Keratinocyte (primary cell): ENCODE data around the gene ATP11A.

Experiments used
- EZH2 ChIP-seq: IDR thresholded peaks from one replicate; pipeline ENCODE4 v1.6.1; 2012; ENCODE audit warnings: inconsistent platforms, mild to moderate bottlenecking, low read length, moderate library complexity
- TF ChIP-seq, protein P1 (sequence below), 3 experiments: IDR thresholded peaks in 1 of 3; conservative IDR thresholded peaks in 1 of 3; optimal IDR thresholded peaks in 1 of 3; 2 replicates in 2 of 3; 3 replicates in 1 of 3; pipeline versions ENCODE3 to v1.5.1; 2011; ENCODE audit warnings: low read length in 3 of 3, mild to moderate bottlenecking in 3 of 3, moderate library complexity in 2 of 3, control low read depth in 1 of 3, inconsistent platforms in 1 of 3; ENCODE audit not compliant: insufficient read depth in 2 of 3; ENCODE audit errors: extremely low read depth in 1 of 3

- TF ChIP-seq, protein P1, sequence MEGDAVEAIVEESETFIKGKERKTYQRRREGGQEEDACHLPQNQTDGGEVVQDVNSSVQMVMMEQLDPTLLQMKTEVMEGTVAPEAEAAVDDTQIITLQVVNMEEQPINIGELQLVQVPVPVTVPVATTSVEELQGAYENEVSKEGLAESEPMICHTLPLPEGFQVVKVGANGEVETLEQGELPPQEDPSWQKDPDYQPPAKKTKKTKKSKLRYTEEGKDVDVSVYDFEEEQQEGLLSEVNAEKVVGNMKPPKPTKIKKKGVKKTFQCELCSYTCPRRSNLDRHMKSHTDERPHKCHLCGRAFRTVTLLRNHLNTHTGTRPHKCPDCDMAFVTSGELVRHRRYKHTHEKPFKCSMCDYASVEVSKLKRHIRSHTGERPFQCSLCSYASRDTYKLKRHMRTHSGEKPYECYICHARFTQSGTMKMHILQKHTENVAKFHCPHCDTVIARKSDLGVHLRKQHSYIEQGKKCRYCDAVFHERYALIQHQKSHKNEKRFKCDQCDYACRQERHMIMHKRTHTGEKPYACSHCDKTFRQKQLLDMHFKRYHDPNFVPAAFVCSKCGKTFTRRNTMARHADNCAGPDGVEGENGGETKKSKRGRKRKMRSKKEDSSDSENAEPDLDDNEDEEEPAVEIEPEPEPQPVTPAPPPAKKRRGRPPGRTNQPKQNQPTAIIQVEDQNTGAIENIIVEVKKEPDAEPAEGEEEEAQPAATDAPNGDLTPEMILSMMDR (optimal IDR thresholded peaks at IDR 0.05 in 1 of 3, IDR thresholded peaks at IDR 0.05 in 1 of 3, conservative IDR thresholded peaks at IDR 0.05 in 1 of 3; ENCODE audit: extremely low read depth in 1 of 3, insufficient read depth in 2 of 3, low read length in 3 of 3): no peak
- TF ChIP-seq EZH2: no peak
Observed at GRCh38 chr13:112851107-112852038, 161.5 kb downstream of the ATP11A start.
